ENCODE measurements around the gene ATP2B2. TPM values are rescaled to one million over a fixed set of nuclear protein-coding genes. Genes with fewer than 3 reads are reported as not detected.
A peak's percentile ranks its signal among the peaks of the same experiment; 100 is the strongest.

The ATP2B2 gene
- total and polyA plus RNA-seq, 10 of the 15 experiments (the other 5 are each of a cell fraction or from before 2014, with no cell fraction given): 0.04 TPM; not detected in 9

DNA sequence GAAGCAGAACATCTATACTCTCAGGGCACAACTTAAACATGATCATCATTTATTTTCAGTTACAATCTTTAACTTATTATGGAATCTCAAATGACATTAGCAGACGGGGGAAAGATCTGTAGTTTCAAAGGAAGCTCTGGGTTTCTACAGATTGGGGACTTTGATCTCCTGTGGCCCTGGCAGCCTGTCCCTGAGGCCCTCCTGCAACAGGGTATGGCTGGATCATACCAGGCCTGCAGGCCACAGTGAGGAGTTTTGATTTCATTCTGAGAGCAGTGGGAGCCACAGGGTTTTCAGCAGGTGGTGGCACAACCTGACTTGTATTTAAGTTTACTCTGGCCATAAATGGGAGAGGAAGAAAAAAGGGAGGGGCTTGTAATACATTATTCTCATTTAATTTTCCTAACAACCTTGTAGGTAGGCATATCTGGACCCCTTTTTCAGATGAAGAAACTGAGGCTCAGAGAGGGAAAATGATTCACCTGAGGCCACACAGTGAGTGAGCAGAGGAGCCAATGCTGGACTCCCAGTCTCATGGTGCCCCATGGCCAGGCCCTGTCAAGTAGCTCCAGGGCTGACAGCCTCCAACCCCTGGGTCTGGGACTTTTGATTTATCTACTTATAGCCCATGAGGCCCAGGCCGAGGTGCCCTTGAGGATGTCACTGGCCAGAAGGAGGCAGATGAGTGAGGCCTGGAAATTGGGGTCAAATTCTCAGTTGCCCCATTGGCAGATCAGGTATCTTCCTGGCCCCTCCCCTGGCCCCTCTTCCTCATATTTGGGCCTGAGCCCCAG is 71.0 kb downstream of the ATP2B2 start:
- in situ Hi-C loops (cut with MboI) (no loop called here), intact Hi-C loops (cut with micrococcal nuclease; ENCODE audit: unreplicated experiment) (no loop called here)
- Histone ChIP-seq H3K9me3 (replicated peaks; ENCODE audit: control insufficient read depth, insufficient read depth, low read length) (no peaks in the 10 kb centered on the region), H2AFZ (ENCODE audit: control insufficient read depth, low read depth, low read length) (no peak overlapping the region), H3K27me3 (replicated peaks in 1 of 2; ENCODE audit: control insufficient read depth in 2 of 2, insufficient read depth in 2 of 2, low read length in 1 of 2) (no peaks in the 10 kb centered on the region), H3K4me1 (ENCODE audit: control insufficient read depth, insufficient read depth, low read length) (peaks cover 8% of the 10 kb centered on the region), H4K20me1 (ENCODE audit: control insufficient read depth, insufficient read depth) (no peaks in the 10 kb centered on the region), H3K27ac (ENCODE audit: control insufficient read depth, insufficient read depth) (no peak overlapping the region), H3K36me3 (ENCODE audit: control insufficient read depth in 2 of 2, insufficient read depth in 2 of 2, low read length in 1 of 2) (no peaks in the 10 kb centered on the region), H3K9ac (ENCODE audit: control insufficient read depth, insufficient read depth, low read length) (no peak overlapping the region), H3K79me2 (ENCODE audit: control insufficient read depth, insufficient read depth, low read length) (no peaks in the 10 kb centered on the region), H3K4me3 (no peak overlapping the region), H3K4me2 (ENCODE audit: control insufficient read depth, insufficient read depth) (no peak overlapping the region)
- ATAC-seq (peak; percentile 36; the same call in 2 of the 3 replicates), FAIRE-seq (no peak), DNase-seq (ENCODE audit: low read depth, low spot score) (no peak)
- whole genome bisulfite sequencing (ENCODE audit: insufficient coverage, insufficient replicate concordance, low lambda C conversion rate, missing lambda C conversion rate): 5% methylated on average over 2 of the region's 2 CpGs
- ChIA-PET POLR2A (interaction anchor here (0.5 kb wide), 1 partner anchor 293 kb away, joined by 3 read pairs; no protein-coding TSS in a partner anchor), SMC1A (ENCODE audit: uncharacterized antibody, unreplicated experiment) (interaction anchor here (0.7 kb wide), 1 partner anchor 25 kb away, joined by 3 read pairs; no protein-coding TSS in a partner anchor), RAD21 (ENCODE audit: unreplicated experiment) (interaction anchor here (0.9 kb wide), 1 partner anchor 17 kb away, joined by 3 read pairs; no protein-coding TSS in a partner anchor), CTCF (interaction anchor here (0.9 to 1.5 kb wide), 2 partner anchors 13 to 18 kb away, joined by 3 read pairs; no protein-coding TSS in a partner anchor)
- TF ChIP-seq, protein P1, sequence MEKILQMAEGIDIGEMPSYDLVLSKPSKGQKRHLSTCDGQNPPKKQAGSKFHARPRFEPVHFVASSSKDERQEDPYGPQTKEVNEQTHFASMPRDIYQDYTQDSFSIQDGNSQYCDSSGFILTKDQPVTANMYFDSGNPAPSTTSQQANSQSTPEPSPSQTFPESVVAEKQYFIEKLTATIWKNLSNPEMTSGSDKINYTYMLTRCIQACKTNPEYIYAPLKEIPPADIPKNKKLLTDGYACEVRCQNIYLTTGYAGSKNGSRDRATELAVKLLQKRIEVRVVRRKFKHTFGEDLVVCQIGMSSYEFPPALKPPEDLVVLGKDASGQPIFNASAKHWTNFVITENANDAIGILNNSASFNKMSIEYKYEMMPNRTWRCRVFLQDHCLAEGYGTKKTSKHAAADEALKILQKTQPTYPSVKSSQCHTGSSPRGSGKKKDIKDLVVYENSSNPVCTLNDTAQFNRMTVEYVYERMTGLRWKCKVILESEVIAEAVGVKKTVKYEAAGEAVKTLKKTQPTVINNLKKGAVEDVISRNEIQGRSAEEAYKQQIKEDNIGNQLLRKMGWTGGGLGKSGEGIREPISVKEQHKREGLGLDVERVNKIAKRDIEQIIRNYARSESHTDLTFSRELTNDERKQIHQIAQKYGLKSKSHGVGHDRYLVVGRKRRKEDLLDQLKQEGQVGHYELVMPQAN (conservative IDR thresholded peaks at IDR 0.05): no peak
- TF ChIP-seq PAX5 (IDR thresholded peaks at IDR 0.05; ENCODE audit: borderline replicate concordance, low read depth, low read length) (no peak), TCF12 (IDR thresholded peaks at IDR 0.05; ENCODE audit: low read depth, low read length) (no peak), SREBF2 (IDR thresholded peaks at IDR 0.05; ENCODE audit: low read length) (no peak), MTA3 (IDR thresholded peaks at IDR 0.05; ENCODE audit: borderline replicate concordance, low read length) (no peak), NR2C2 (IDR thresholded peaks at IDR 0.05; ENCODE audit: borderline replicate concordance, control insufficient read depth, insufficient read length, low read depth) (no peak), CREB1 (IDR thresholded peaks at IDR 0.05; ENCODE audit: low read depth) (no peak), EP300 (IDR thresholded peaks at IDR 0.05; ENCODE audit: borderline replicate concordance in 1 of 2, control insufficient read depth in 1 of 2, low read depth in 2 of 2, low read length in 2 of 2) (no peak), KAT2A (conservative IDR thresholded peaks at IDR 0.05; ENCODE audit: control insufficient read depth, low read depth, low read length) (no peak), EED (IDR thresholded peaks at IDR 0.05; ENCODE audit: low read depth) (no peak)
- TF ChIP-seq, protein P2, sequence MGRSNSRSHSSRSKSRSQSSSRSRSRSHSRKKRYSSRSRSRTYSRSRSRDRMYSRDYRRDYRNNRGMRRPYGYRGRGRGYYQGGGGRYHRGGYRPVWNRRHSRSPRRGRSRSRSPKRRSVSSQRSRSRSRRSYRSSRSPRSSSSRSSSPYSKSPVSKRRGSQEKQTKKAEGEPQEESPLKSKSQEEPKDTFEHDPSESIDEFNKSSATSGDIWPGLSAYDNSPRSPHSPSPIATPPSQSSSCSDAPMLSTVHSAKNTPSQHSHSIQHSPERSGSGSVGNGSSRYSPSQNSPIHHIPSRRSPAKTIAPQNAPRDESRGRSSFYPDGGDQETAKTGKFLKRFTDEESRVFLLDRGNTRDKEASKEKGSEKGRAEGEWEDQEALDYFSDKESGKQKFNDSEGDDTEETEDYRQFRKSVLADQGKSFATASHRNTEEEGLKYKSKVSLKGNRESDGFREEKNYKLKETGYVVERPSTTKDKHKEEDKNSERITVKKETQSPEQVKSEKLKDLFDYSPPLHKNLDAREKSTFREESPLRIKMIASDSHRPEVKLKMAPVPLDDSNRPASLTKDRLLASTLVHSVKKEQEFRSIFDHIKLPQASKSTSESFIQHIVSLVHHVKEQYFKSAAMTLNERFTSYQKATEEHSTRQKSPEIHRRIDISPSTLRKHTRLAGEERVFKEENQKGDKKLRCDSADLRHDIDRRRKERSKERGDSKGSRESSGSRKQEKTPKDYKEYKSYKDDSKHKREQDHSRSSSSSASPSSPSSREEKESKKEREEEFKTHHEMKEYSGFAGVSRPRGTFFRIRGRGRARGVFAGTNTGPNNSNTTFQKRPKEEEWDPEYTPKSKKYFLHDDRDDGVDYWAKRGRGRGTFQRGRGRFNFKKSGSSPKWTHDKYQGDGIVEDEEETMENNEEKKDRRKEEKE (IDR thresholded peaks at IDR 0.05): no peak
- TF ChIP-seq, protein P3, sequence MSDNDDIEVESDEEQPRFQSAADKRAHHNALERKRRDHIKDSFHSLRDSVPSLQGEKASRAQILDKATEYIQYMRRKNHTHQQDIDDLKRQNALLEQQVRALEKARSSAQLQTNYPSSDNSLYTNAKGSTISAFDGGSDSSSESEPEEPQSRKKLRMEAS (IDR thresholded peaks at IDR 0.05; ENCODE audit: low read depth, low read length): no peak
- BruUV-seq (replicated peaks): no TSS peak
